Measurements from ENCODE around the gene TESK2. TPM values are rescaled to one million over a fixed set of nuclear protein-coding genes. Genes with fewer than 3 reads are reported as not detected.
A peak's percentile ranks its signal among the peaks of the same experiment; 100 is the strongest.

The TESK2 gene
- total RNA-seq, 6 donors from 2014 or later: 2.3 to 7.4 (median 5.7) TPM

- no peak for ATAC-seq (ENCODE audit: low FRiP score in 2 of 2)
Observed at GRCh38 chr1:45302505-45303150, 188.3 kb downstream of the TESK2 start.

GRCh38 chr1:45300669-45300997 is 190.3 kb downstream of the TESK2 start:
- 59 to 75% methylated on average over 2 of the region's 2 CpGs for WGBS, 2 donors
- H3K36me3 ChIP-seq: no peaks in the 10 kb centered on the region
- H3K9me3 ChIP-seq: no peaks in the 10 kb centered on the region
- ATAC-seq (ENCODE audit: low FRiP score in 2 of 2): no peak
- H3K4me1 ChIP-seq: peaks cover 9 to 14% (median 13%) of the 10 kb centered on the region in 4 donors
- H3K4me3 ChIP-seq: no peak overlapping the region
- no peak for TF ChIP-seq POLR2AphosphoS5 (IDR thresholded peaks at IDR 0.05)
- no peak for TF ChIP-seq POLR2A (IDR thresholded peaks at IDR 0.05)
- TF ChIP-seq EP300 (IDR thresholded peaks at IDR 0.05): no peak
- TF ChIP-seq CTCF (IDR thresholded peaks at IDR 0.05): no peak
- no peaks in the 10 kb centered on the region for H3K27me3 ChIP-seq
- DNase-seq: no peak
- no peak overlapping the region for H3K27ac ChIP-seq

More at GRCh38 chr1:45302505-45303150, 188.3 kb downstream of the TESK2 start:
- no peaks in the 10 kb centered on the region for H3K27me3 ChIP-seq
- H3K4me1 ChIP-seq: peaks cover 9 to 14% (median 13%) of the 10 kb centered on the region in 4 donors
- H3K9me3 ChIP-seq: no peaks in the 10 kb centered on the region
- WGBS, 2 donors: 90 to 91% methylated on average over 16 of the region's 16 CpGs
- peak overlapping the region in 3 of 4 donors; percentile 72 to 84 (median 82) for H3K4me3 ChIP-seq
- no peaks in the 10 kb centered on the region for H3K36me3 ChIP-seq
- TF ChIP-seq POLR2AphosphoS5 (IDR thresholded peaks at IDR 0.05) (no peak), POLR2A (IDR thresholded peaks at IDR 0.05) (no peak), EP300 (IDR thresholded peaks at IDR 0.05) (no peak), CTCF (IDR thresholded peaks at IDR 0.05) (no peak)
- no peak for DNase-seq
- H3K27ac ChIP-seq: peak overlapping the region; percentile 81 to 94 (median 90)

- H3K9me3 ChIP-seq: no peaks in the 10 kb centered on the region
- DNase-seq (peak in 1 of 2 donors; percentile 43), ATAC-seq (ENCODE audit: low FRiP score in 2 of 2) (peak in 1 of 2 donors; percentile 34)
- H3K27ac ChIP-seq: no peak overlapping the region
- peak; percentile 58 to 76 (median 68) for TF ChIP-seq CTCF (IDR thresholded peaks at IDR 0.05)
- TF ChIP-seq EP300 (IDR thresholded peaks at IDR 0.05): no peak
- peaks cover 9 to 14% (median 13%) of the 10 kb centered on the region in 4 donors for H3K4me1 ChIP-seq
- no peaks in the 10 kb centered on the region for H3K36me3 ChIP-seq
- 9% methylated on average over 4 of the region's 4 CpGs for WGBS, 2 donors
- H3K27me3 ChIP-seq: no peaks in the 10 kb centered on the region
- no peak overlapping the region for H3K4me3 ChIP-seq
Observed at GRCh38 chr1:45299981-45300668, 190.8 kb downstream of the TESK2 start.

DNA sequence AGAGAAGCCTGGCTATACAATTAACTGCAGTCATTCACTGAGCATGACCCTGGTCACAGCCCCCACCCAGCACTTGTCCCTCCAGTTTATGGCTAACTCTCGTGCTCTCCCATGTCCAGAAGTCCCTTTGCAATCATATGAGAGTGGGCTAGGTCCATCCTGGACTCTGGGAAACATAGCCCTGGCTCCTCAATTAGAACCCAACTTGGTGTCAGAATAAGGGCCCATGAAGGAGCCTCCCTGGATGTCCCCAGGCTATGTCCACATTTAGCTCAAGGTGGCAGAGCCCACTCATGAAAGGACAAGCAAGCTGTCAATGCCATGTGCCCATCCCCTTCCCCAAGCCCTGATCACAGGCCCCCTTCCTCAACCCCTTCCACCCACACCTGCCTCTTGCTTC is 191.7 kb downstream of the TESK2 start:
- Histone ChIP-seq H3K9me3 (no peaks in the 10 kb centered on the region), H3K36me3 (no peaks in the 10 kb centered on the region), H3K4me3 (no peak overlapping the region), H3K27me3 (no peaks in the 10 kb centered on the region), H3K4me1 (peaks cover 2 to 8% (median 6%) of the 10 kb centered on the region in 4 donors), H3K27ac (no peak overlapping the region)
- TF ChIP-seq POLR2AphosphoS5 (IDR thresholded peaks at IDR 0.05): no peak
- no peak for TF ChIP-seq CTCF (IDR thresholded peaks at IDR 0.05)
- no peak for TF ChIP-seq POLR2A (IDR thresholded peaks at IDR 0.05)
- TF ChIP-seq EP300 (IDR thresholded peaks at IDR 0.05): no peak
- DNase-seq (no peak), ATAC-seq (ENCODE audit: low FRiP score in 2 of 2) (no peak)
- 90% methylated on average over 1 of the region's 1 CpG; no CpG with 5 or more reads in 1 of the 2 donors for WGBS, 2 donors
